ENCODE results near the gene RIC8B. TPM values are rescaled to one million over a fixed set of nuclear protein-coding genes. Genes with fewer than 3 reads are reported as not detected.

RIC8B gene
- total RNA-seq, 1 donor from 2014 or later: 22.1 TPM

GRCh38 chr12:106773286-106774004, 1.0 kb upstream of the RIC8B start:
- no peaks in the 10 kb centered on the region for H3K9me3 Mint-ChIP-seq
- no peak for DNase-seq (ENCODE audit: extremely low spot score, unreplicated experiment)
- peaks cover 19% of the 10 kb centered on the region for H3K27me3 Mint-ChIP-seq
- H3K4me3 Mint-ChIP-seq: peak overlapping the region; percentile 99
- H3K36me3 Mint-ChIP-seq: peaks cover 6% of the 10 kb centered on the region
- peak; percentile 35 for TF ChIP-seq CTCF (conservative IDR thresholded peaks at IDR 0.05)
- peaks cover 35% of the 10 kb centered on the region for H3K4me1 Mint-ChIP-seq (ENCODE audit: unreplicated experiment)
- peak overlapping the region; percentile 99 for H3K27ac Mint-ChIP-seq

- H3K27me3 Mint-ChIP-seq: peaks cover 6% of the 10 kb centered on the region
- no peak for DNase-seq (ENCODE audit: extremely low spot score, unreplicated experiment)
- peak overlapping the region; percentile 99 for H3K27ac Mint-ChIP-seq
- TF ChIP-seq CTCF (conservative IDR thresholded peaks at IDR 0.05): no peak
- peaks cover 21% of the 10 kb centered on the region for H3K4me1 Mint-ChIP-seq (ENCODE audit: unreplicated experiment)
- no peaks in the 10 kb centered on the region for H3K9me3 Mint-ChIP-seq
- H3K36me3 Mint-ChIP-seq: peaks cover 6% of the 10 kb centered on the region
- peak overlapping the region; percentile 99 for H3K4me3 Mint-ChIP-seq
These were observed 484 bp downstream of the RIC8B start for GRCh38 chr12:106774808-106775524.

- Mint-ChIP-seq H3K36me3 (peaks cover 6% of the 10 kb centered on the region), H3K27me3 (peaks cover 6% of the 10 kb centered on the region), H3K4me1 (ENCODE audit: unreplicated experiment) (peaks cover 26% of the 10 kb centered on the region), H3K4me3 (no peak overlapping the region), H3K27ac (no peak overlapping the region), H3K9me3 (no peaks in the 10 kb centered on the region)
- no peak for DNase-seq (ENCODE audit: extremely low spot score, unreplicated experiment)
- no peak for TF ChIP-seq CTCF (conservative IDR thresholded peaks at IDR 0.05)
These were observed 2.4 kb downstream of the RIC8B start for GRCh38 chr12:106776897-106777296.

- DNase-seq (ENCODE audit: extremely low spot score, unreplicated experiment): no peak
- Mint-ChIP-seq H3K4me1 (ENCODE audit: unreplicated experiment) (peaks cover 18% of the 10 kb centered on the region), H3K36me3 (peaks cover 10% of the 10 kb centered on the region), H3K27ac (peak overlapping the region; percentile 55), H3K9me3 (no peaks in the 10 kb centered on the region), H3K27me3 (no peaks in the 10 kb centered on the region), H3K4me3 (no peak overlapping the region)
- no peak for TF ChIP-seq CTCF (conservative IDR thresholded peaks at IDR 0.05)
These were observed 5.6 kb downstream of the RIC8B start for GRCh38 chr12:106780010-106780631.

GRCh38 chr12:106782619-106783018, 8.1 kb downstream of the RIC8B start:
- no peak for TF ChIP-seq CTCF (conservative IDR thresholded peaks at IDR 0.05)
- Mint-ChIP-seq H3K27me3 (no peaks in the 10 kb centered on the region), H3K36me3 (peaks cover 21% of the 10 kb centered on the region), H3K27ac (no peak overlapping the region), H3K4me3 (no peak overlapping the region), H3K4me1 (ENCODE audit: unreplicated experiment) (peaks cover 6% of the 10 kb centered on the region), H3K9me3 (no peaks in the 10 kb centered on the region)
- no peak for DNase-seq (ENCODE audit: extremely low spot score, unreplicated experiment)

All from type B pancreatic cell (in vitro differentiated cells).